GM23248 (cell line): ENCODE data around the gene KRTAP4-3.

Source experiments
- EZH2 ChIP-seq: fragments of 200-600 bp; sonication (generic); IDR thresholded peaks from 2 replicates; pipeline ENCODE4 v1.6.1; 2018; ENCODE audit warnings: antibody characterized with exemption, mild to moderate bottlenecking; ENCODE audit not compliant: insufficient read depth, poor library complexity, severe bottlenecking
- EZH2phosphoT487 ChIP-seq: fragments of 200-600 bp; sonication (generic); IDR thresholded peaks from 2 replicates; pipeline ENCODE4 v1.6.1; 2018; ENCODE audit warnings: antibody characterized with exemption, moderate library complexity, mild to moderate bottlenecking, low read depth; ENCODE audit not compliant: insufficient read depth

DNA sequence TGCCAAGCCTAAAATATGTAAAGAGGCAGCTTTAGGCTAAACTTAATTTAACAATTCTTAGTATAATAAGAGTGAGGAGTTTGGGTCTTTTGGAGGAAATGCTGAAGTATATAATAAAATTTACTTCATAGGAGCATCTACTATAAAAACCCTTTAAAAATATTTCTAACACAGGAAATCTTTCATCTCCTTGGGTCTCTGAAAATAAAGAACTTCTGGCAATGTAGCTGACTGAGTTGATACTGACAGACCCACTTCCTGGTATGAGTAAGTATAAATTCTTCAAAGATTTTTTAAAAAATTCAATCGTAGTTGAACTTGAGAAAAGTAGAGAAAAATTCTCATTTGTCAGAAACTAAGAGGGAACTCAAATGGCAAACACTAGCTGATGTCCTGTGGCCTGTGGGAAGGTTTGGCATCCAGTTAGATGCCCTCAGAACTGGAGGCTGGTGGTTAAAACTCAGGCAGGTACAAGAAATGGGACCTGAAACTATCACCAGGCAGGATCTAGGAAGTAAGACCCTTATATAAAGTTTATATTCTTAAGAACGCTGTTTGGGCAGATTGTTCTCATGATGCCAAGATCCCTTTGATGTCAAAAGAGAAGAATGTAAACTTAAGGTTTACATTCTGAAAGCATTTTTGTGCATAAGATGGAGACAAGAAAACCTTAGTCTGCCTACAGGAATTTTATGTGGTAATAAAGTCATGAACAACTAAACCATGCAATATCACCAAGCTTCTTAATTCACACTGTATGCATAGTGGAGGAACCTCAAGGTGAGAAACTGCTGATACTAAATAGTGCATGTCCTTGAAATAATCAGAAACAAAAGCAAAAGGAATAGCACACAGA, 33.9 kb downstream of the KRTAP4-3 start:
- TF ChIP-seq EZH2phosphoT487 (no peak), EZH2 (no peak)
